Fibroblast of lung (primary cell): Measurements from ENCODE around the gene CREBRF.

ENCODE experiments used
- EZH2 ChIP-seq: IDR thresholded peaks from 2 replicates; pipeline ENCODE4 v1.5.1; 2012; ENCODE audit warnings: low read length, control low read depth, mild to moderate bottlenecking; ENCODE audit errors: missing control alignments
- TF ChIP-seq, protein P1 (sequence below), 2 donors: IDR thresholded peaks in 1 of 2; conservative IDR thresholded peaks in 1 of 2; 1 replicate in 1 of 2; 2 replicates in 1 of 2; pipeline ENCODE4 v1.5.1; 2011 to 2012; ENCODE audit warnings: low read length in 2 of 2, control low read depth in 1 of 2, inconsistent platforms in 1 of 2, low read depth in 1 of 2, mild to moderate bottlenecking in 1 of 2

- TF ChIP-seq, protein P1, sequence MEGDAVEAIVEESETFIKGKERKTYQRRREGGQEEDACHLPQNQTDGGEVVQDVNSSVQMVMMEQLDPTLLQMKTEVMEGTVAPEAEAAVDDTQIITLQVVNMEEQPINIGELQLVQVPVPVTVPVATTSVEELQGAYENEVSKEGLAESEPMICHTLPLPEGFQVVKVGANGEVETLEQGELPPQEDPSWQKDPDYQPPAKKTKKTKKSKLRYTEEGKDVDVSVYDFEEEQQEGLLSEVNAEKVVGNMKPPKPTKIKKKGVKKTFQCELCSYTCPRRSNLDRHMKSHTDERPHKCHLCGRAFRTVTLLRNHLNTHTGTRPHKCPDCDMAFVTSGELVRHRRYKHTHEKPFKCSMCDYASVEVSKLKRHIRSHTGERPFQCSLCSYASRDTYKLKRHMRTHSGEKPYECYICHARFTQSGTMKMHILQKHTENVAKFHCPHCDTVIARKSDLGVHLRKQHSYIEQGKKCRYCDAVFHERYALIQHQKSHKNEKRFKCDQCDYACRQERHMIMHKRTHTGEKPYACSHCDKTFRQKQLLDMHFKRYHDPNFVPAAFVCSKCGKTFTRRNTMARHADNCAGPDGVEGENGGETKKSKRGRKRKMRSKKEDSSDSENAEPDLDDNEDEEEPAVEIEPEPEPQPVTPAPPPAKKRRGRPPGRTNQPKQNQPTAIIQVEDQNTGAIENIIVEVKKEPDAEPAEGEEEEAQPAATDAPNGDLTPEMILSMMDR (conservative IDR thresholded peaks at IDR 0.05 in 1 of 2, IDR thresholded peaks at IDR 0.05 in 1 of 2; ENCODE audit: low read depth in 1 of 2, low read length in 2 of 2) = no peak
- no peak for TF ChIP-seq EZH2
Observed at GRCh38 chr5:173139631-173140030, 83.5 kb downstream of the CREBRF start.
